Heart left ventricle (tissue), 16 donors: ENCODE data around the gene IRX2. TPM values are rescaled to one million over a fixed set of nuclear protein-coding genes. Genes with fewer than 3 reads are reported as not detected.
A peak's percentile ranks its signal among the peaks of the same experiment; 100 is the strongest.

Experiments
- ATAC-seq, 4 donors: fragments of 200-7000 bp; cut with Tn5 transposase; one replicate each; pipeline ENCODE4 v1.9.1; 2020 to 2022; ENCODE audit warnings: moderate library complexity in 4 of 4, mild to moderate bottlenecking in 3 of 4, moderate number of reproducible peaks in 1 of 4
- DNase-seq, 5 donors: peaks; one replicate each; pipeline ENCODE4 v3.0.0-alpha.2; 2020
- H3K27ac ChIP-seq, 12 donors: fragments of 200-600 bp; sonication (generic) in 4 of 12; one replicate each; pipeline versions ENCODE4 v1.5.0 to v1.8.0; 2016 to 2022; ENCODE audit warnings: mild to moderate bottlenecking in 2 of 12
- H3K27me3 ChIP-seq, 9 donors: fragments of 200-600 bp; sonication (generic) in 2 of 9; one replicate each; pipeline versions ENCODE4 v1.5.1 to v1.8.0; 2016 to 2022; ENCODE audit warnings: mild to moderate bottlenecking in 3 of 9
- H3K36me3 ChIP-seq, 9 donors: fragments of 200-600 bp; sonication (generic) in 2 of 9; one replicate each; pipeline versions ENCODE4 v1.5.0 to v1.8.0; 2018 to 2022; ENCODE audit warnings: mild to moderate bottlenecking in 2 of 9
- H3K4me1 ChIP-seq, 12 donors: fragments of 200-600 bp; sonication (generic) in 4 of 12; one replicate each; pipeline versions ENCODE4 v1.5.0 to v1.8.0; 2016 to 2022; ENCODE audit warnings: mild to moderate bottlenecking in 3 of 12
- H3K4me3 ChIP-seq, 12 donors: fragments of 200-600 bp; sonication (generic) in 4 of 12; one replicate each; pipeline versions ENCODE4 v1.5.0 to v1.8.0; 2017 to 2022; ENCODE audit warnings: mild to moderate bottlenecking in 9 of 12, moderate library complexity in 4 of 12
- H3K9me3 ChIP-seq, 12 donors: fragments of 200-600 bp; sonication (generic) in 4 of 12; one replicate each; pipeline versions ENCODE4 v1.5.0 to v1.8.0; 2016 to 2022; ENCODE audit warnings: mild to moderate bottlenecking in 1 of 12
- POLR2A ChIP-seq, 2 donors: fragments of 450-650 bp; IDR thresholded peaks; one replicate each; pipeline ENCODE4 v1.6.1; 2017; ENCODE audit warnings: antibody characterized with exemption in 2 of 2, mild to moderate bottlenecking in 2 of 2, moderate library complexity in 2 of 2
- WGBS, 4 donors: extraction: QIAGEN DNeasy Blood & Tissue Kit in 2 of 4; methylation state at CpG; one replicate each; pipeline versions ENCODE4 v1.1.5 to v1.1.7; 2013 to 2018; 5-methylcytosine and 5-hydroxymethylcytosine counted together
- intact Hi-C, 10 donors: fragments of 100-400 bp; cut with DNase I; formaldehyde crosslinking; loops; one replicate each; pipeline versions ENCODE4 v1.11.1 to v1.14.2; 2022
- polyA plus RNA-seq, 2 donors: library from polyadenylated mRNA; stranded (reverse); fragments of 200-250 nt; gene quantifications; one replicate each; pipeline ENCODE4 v1.2.3, GENCODE V29; 2013
- total RNA-seq, 9 donors: library from RNA; depleted of rRNA in 2 of 9; stranded (reverse); fragments of >200 nt in 2 of 9; fragmentation: NEBNext Ultra II Directional in 3 of 9; extraction: Animal tissue kit (Norgen Biotek cat#: 25700) in 3 of 9; gene quantifications; one replicate each; pipeline versions ENCODE4 v1.1.0 to v1.2.4, GENCODE V29; 2016 to 2023
- TF ChIP-seq, protein P1 (sequence below), 12 donors: fragments of 200-600 bp; sonication (generic) in 4 of 12; IDR thresholded peaks; one replicate each; pipeline versions ENCODE4 v1.5.0 to v1.8.0; 2018 to 2022; ENCODE audit warnings: antibody characterized with exemption in 12 of 12, mild to moderate bottlenecking in 5 of 12
- donor health status: ischemic (EF 13 %, LVEDD 7.1; RV severe dilation, severe dysfunction).
- donor health status: healthy with polysubstance abuse.
- donor health status: DM: no; HTN: yes; CAD: no.
- donor health status: DM: no; HTN: no; CAD: no.
- donor health status: ischemic (EF 25% LVEDD 6.9; RV normal size, moderate dysfunction).
- donor health status: ischemic (EF 25% LVEDD 5.7; RV mildly dilated, moderate dysfunction).
- donor health status: healthy.
- donor health status: DM: yes; HTN: yes; CAD: no.
- donor health status: ischemic (EF 35%, LVEDD 5.7; RV mildly dilated, moderate dysfunction).
- donor health status: nonischemic (EF 11% LVEDD 7.7; RV severe dilation, severe dysfunction).
- donor health status: DM: yes; HTN: yes; CAD: no.
- donor health status: PGD.
- donor health status: ischemic (EF 29% LVEDD 5.4; RV normal size, mild dysfunction).
- donor health status: nonischemic (EF 23%, LVEDD 6.1; RV moderate dilation, normal function).

IRX2 gene
- total and polyA plus RNA-seq, 11 donors, result 0.17 to 3.7 (median 0.86) TPM

DNA sequence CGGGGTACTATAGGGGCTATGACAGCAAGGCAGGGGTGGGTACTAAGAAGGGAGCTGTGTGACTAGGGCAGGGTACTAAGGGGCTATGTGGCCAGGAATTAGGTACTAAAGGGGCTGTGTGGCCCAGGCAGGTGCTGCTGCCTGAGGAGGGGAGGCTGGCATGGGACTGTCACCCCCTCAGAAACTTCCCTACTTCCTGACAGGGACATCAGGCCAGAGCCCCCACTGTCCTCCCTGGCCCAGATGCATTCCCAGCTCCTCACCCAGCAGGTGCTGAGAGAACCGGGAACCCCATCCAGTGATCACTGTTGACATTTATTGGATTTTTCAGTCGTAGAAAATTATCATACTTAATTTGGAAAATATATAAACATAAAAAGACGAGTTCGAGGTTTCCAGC lies 26.6 kb downstream of the IRX2 start:
- Histone ChIP-seq H3K4me3 (no peak overlapping the region), H3K36me3 (no peaks in the 10 kb centered on the region), H3K27me3 (peaks cover 0 to 56% (median 6%) of the 10 kb centered on the region in 9 donors), H3K9me3 (no peaks in the 10 kb centered on the region), H3K4me1 (no peaks in the 10 kb centered on the region), H3K27ac (no peak overlapping the region)
- intact Hi-C loops, result no loop called here
- DNase-seq (no peak), ATAC-seq (peak in 1 of 4 donors; percentile 16)
- 82 to 87% (median 86%) methylated on average over 5 of the region's 5 CpGs for WGBS, 4 donors
- no peak for TF ChIP-seq POLR2A (IDR thresholded peaks at IDR 0.05)
- TF ChIP-seq, protein P1, sequence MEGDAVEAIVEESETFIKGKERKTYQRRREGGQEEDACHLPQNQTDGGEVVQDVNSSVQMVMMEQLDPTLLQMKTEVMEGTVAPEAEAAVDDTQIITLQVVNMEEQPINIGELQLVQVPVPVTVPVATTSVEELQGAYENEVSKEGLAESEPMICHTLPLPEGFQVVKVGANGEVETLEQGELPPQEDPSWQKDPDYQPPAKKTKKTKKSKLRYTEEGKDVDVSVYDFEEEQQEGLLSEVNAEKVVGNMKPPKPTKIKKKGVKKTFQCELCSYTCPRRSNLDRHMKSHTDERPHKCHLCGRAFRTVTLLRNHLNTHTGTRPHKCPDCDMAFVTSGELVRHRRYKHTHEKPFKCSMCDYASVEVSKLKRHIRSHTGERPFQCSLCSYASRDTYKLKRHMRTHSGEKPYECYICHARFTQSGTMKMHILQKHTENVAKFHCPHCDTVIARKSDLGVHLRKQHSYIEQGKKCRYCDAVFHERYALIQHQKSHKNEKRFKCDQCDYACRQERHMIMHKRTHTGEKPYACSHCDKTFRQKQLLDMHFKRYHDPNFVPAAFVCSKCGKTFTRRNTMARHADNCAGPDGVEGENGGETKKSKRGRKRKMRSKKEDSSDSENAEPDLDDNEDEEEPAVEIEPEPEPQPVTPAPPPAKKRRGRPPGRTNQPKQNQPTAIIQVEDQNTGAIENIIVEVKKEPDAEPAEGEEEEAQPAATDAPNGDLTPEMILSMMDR (IDR thresholded peaks at IDR 0.05), result no peak

- no peak for ATAC-seq
- H3K27ac ChIP-seq, result no peak overlapping the region
- no peaks in the 10 kb centered on the region for H3K4me1 ChIP-seq
- TF ChIP-seq, protein P1 (IDR thresholded peaks at IDR 0.05), result no peak
- no peak for TF ChIP-seq POLR2A (IDR thresholded peaks at IDR 0.05)
- intact Hi-C loops, result no loop called here
- H3K36me3 ChIP-seq, result no peaks in the 10 kb centered on the region
- H3K4me3 ChIP-seq, result no peak overlapping the region
- WGBS, 4 donors, result 79 to 89% (median 84%) methylated on average over 9 to 12 of the region's 12 CpGs
- no peak for DNase-seq
- H3K27me3 ChIP-seq, result peaks cover 0 to 54% (median 5%) of the 10 kb centered on the region in 9 donors
- no peaks in the 10 kb centered on the region for H3K9me3 ChIP-seq
These were observed 27.4 kb downstream of the IRX2 start for GRCh38 chr5:2724031-2724581.

GRCh38 chr5:2722901-2723300 lies 28.6 kb downstream of the IRX2 start:
- Histone ChIP-seq H3K4me1 (no peaks in the 10 kb centered on the region), H3K36me3 (no peaks in the 10 kb centered on the region), H3K27me3 (peaks cover 0 to 52% (median 0%) of the 10 kb centered on the region in 9 donors), H3K9me3 (no peaks in the 10 kb centered on the region), H3K27ac (no peak overlapping the region), H3K4me3 (no peak overlapping the region)
- WGBS, 4 donors, result 77 to 82% (median 80%) methylated on average over 6 to 7 of the region's 7 CpGs
- intact Hi-C loops, result no loop called here
- ATAC-seq (no peak), DNase-seq (no peak)
- TF ChIP-seq, protein P1 (IDR thresholded peaks at IDR 0.05), result no peak
- TF ChIP-seq POLR2A (IDR thresholded peaks at IDR 0.05), result no peak

- no peak for TF ChIP-seq POLR2A (IDR thresholded peaks at IDR 0.05)
- TF ChIP-seq, protein P1 (IDR thresholded peaks at IDR 0.05), result no peak
- Histone ChIP-seq H3K27ac (no peak overlapping the region), H3K4me1 (no peaks in the 10 kb centered on the region), H3K36me3 (no peaks in the 10 kb centered on the region), H3K4me3 (no peak overlapping the region), H3K9me3 (no peaks in the 10 kb centered on the region), H3K27me3 (peaks cover 0 to 46% (median 0%) of the 10 kb centered on the region in 9 donors)
- no peak for ATAC-seq
- DNase-seq, result no peak
- intact Hi-C loops, result no loop called here
- 60 to 64% (median 62%) methylated on average over 7 of the region's 7 CpGs for WGBS, 4 donors
These were observed 29.9 kb downstream of the IRX2 start for GRCh38 chr5:2721385-2722138.
